ENCODE measurements around the gene SH2D3C.

The SH2D3C gene

DNA sequence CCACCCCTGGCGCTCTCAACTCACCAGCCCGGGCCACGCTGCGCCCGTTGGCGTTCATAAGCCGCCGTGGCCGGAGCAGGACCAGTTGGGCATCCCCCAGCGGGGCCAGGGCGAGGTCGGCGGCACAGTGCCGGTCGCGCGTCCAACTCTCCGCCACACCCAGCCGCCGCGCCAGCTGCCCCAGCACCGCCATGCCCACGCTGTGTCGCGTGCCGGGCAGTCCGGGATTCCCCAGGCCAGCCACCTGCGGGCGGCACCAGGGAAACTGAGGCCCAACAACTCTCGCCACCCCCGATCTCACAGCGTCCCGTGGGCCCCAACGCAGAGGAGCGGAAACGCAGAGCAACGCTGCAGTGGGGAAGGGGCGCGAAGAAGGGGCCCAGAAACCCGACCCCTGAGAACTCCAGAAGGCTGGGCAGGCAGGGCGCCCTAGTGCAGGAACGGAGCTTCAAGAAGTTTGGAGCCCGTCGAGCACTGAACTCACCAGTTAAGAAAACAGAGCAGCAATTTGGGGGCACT lies 63.5 kb downstream of the SH2D3C start:
- H3K9me3 ChIP-seq (ENCODE audit: insufficient read depth, low read length) = no peaks in the 10 kb centered on the region
- no peaks in the 10 kb centered on the region for H3F3A ChIP-seq (ENCODE audit: insufficient read depth)
- no peaks in the 10 kb centered on the region for H3K27me3 ChIP-seq (ENCODE audit: low read length)
- no peaks in the 10 kb centered on the region for H3K36me3 ChIP-seq (ENCODE audit: low read length)
- peak overlapping the region; percentile 68 for H3K4me3 ChIP-seq (ENCODE audit: insufficient read depth, low read length, poor library complexity, severe bottlenecking)
- peak overlapping the region; percentile 86 for H3K4me2 ChIP-seq (ENCODE audit: low read depth, low read length, poor library complexity, severe bottlenecking)
- no peaks in the 10 kb centered on the region for H3K9me2 ChIP-seq (replicated peaks; ENCODE audit: insufficient read depth, low read length)
- H3K79me2 ChIP-seq (ENCODE audit: insufficient read depth, low read length) = no peaks in the 10 kb centered on the region
- H3K9ac ChIP-seq (ENCODE audit: low read length) = peak overlapping the region; percentile 64
- no peak overlapping the region for H3K27ac ChIP-seq (ENCODE audit: low read depth, low read length)
- TF ChIP-seq, protein P1, sequence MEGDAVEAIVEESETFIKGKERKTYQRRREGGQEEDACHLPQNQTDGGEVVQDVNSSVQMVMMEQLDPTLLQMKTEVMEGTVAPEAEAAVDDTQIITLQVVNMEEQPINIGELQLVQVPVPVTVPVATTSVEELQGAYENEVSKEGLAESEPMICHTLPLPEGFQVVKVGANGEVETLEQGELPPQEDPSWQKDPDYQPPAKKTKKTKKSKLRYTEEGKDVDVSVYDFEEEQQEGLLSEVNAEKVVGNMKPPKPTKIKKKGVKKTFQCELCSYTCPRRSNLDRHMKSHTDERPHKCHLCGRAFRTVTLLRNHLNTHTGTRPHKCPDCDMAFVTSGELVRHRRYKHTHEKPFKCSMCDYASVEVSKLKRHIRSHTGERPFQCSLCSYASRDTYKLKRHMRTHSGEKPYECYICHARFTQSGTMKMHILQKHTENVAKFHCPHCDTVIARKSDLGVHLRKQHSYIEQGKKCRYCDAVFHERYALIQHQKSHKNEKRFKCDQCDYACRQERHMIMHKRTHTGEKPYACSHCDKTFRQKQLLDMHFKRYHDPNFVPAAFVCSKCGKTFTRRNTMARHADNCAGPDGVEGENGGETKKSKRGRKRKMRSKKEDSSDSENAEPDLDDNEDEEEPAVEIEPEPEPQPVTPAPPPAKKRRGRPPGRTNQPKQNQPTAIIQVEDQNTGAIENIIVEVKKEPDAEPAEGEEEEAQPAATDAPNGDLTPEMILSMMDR (IDR thresholded peaks at IDR 0.05; ENCODE audit: insufficient read depth, low read length, poor library complexity, severe bottlenecking) = no peak
- TF ChIP-seq EZH2phosphoT487 (conservative IDR thresholded peaks at IDR 0.05; ENCODE audit: low read length) = no peak
- peak overlapping the region; percentile 95 for H2AFZ ChIP-seq (ENCODE audit: low read depth, low read length, severe bottlenecking)
- H4K20me1 ChIP-seq (ENCODE audit: low read depth, low read length) = no peaks in the 10 kb centered on the region

- TF ChIP-seq, protein P1 (IDR thresholded peaks at IDR 0.05; ENCODE audit: insufficient read depth, low read length, poor library complexity, severe bottlenecking) = no peak
- no peak for TF ChIP-seq EZH2phosphoT487 (conservative IDR thresholded peaks at IDR 0.05; ENCODE audit: low read length)
- no peaks in the 10 kb centered on the region for H4K20me1 ChIP-seq (ENCODE audit: low read depth, low read length)
- H3K4me3 ChIP-seq (ENCODE audit: insufficient read depth, low read length, poor library complexity, severe bottlenecking) = no peak overlapping the region
Observed at GRCh38 chr9:127714020-127714750, 64.3 kb downstream of the SH2D3C start.

DNA sequence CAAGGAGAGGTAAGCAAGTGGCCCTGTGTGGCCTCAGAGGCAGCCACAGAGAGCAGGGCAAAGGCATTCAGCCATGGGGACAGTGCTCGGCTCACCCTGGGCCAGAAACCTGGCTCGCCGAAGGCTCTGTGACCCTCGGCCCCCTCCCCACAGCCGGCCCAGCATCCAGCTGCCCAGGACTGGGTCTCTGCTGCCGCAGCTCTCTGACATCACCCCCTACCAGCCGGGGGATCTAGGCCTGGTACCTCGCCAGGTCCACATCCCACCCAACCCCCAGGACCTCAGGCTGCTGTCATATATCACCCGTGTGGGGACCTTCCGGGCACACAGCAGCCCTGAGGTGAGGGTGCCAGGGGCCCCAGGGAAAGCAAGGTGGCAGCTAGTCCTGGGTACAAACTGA lies 65.6 kb downstream of the SH2D3C start:
- TF ChIP-seq EZH2phosphoT487 (conservative IDR thresholded peaks at IDR 0.05; ENCODE audit: low read length) = no peak
- TF ChIP-seq, protein P1 (IDR thresholded peaks at IDR 0.05; ENCODE audit: insufficient read depth, low read length, poor library complexity, severe bottlenecking) = no peak
- no peaks in the 10 kb centered on the region for H3K79me2 ChIP-seq (ENCODE audit: insufficient read depth, low read length)
- H2AFZ ChIP-seq (ENCODE audit: low read depth, low read length, severe bottlenecking) = no peak overlapping the region
- H3K36me3 ChIP-seq (ENCODE audit: low read length) = no peaks in the 10 kb centered on the region
- no peaks in the 10 kb centered on the region; the same call in 1 of the 2 replicates for H3K9me3 ChIP-seq (ENCODE audit: insufficient read depth, low read length)
- no peak overlapping the region for H3K27ac ChIP-seq (ENCODE audit: low read depth, low read length)
- H3K9me2 ChIP-seq (replicated peaks; ENCODE audit: insufficient read depth, low read length) = no peaks in the 10 kb centered on the region
- no peak overlapping the region for H3K9ac ChIP-seq (ENCODE audit: low read length)
- H3K4me3 ChIP-seq (ENCODE audit: insufficient read depth, low read length, poor library complexity, severe bottlenecking) = no peak overlapping the region
- H3F3A ChIP-seq (ENCODE audit: insufficient read depth) = no peaks in the 10 kb centered on the region
- H3K27me3 ChIP-seq (ENCODE audit: low read length) = no peaks in the 10 kb centered on the region
- H3K4me2 ChIP-seq (ENCODE audit: low read depth, low read length, poor library complexity, severe bottlenecking) = no peak overlapping the region
- no peaks in the 10 kb centered on the region for H4K20me1 ChIP-seq (ENCODE audit: low read depth, low read length)

More at GRCh38 chr9:127714020-127714750, 64.3 kb downstream of the SH2D3C start:
- Histone ChIP-seq H3K27ac (ENCODE audit: low read depth, low read length) (no peak overlapping the region), H3K9ac (ENCODE audit: low read length) (no peak overlapping the region), H3F3A (ENCODE audit: insufficient read depth) (no peaks in the 10 kb centered on the region), H2AFZ (ENCODE audit: low read depth, low read length, severe bottlenecking) (no peak overlapping the region), H3K27me3 (ENCODE audit: low read length) (no peaks in the 10 kb centered on the region), H3K36me3 (ENCODE audit: low read length) (no peaks in the 10 kb centered on the region), H3K9me3 (ENCODE audit: insufficient read depth, low read length) (no peaks in the 10 kb centered on the region), H3K79me2 (ENCODE audit: insufficient read depth, low read length) (no peaks in the 10 kb centered on the region), H3K9me2 (replicated peaks; ENCODE audit: insufficient read depth, low read length) (no peaks in the 10 kb centered on the region), H3K4me2 (ENCODE audit: low read depth, low read length, poor library complexity, severe bottlenecking) (peak overlapping the region; percentile 35)

Data from SU-DHL-6 (cell line).